Measurements from ENCODE around the gene BORCS5.

GRCh38 chr12:12319451-12320183 lies 37.3 kb upstream of the BORCS5 start:
- no peak for TF ChIP-seq EZH2phosphoT487 (IDR thresholded peaks at IDR 0.05; ENCODE audit: borderline replicate concordance)
- TF ChIP-seq CTCF (conservative IDR thresholded peaks at IDR 0.05; ENCODE audit: low read length) = no peak

All from Loucy (cell line).